ENCODE data around the gene ZFAND3. TPM values are rescaled to one million over a fixed set of nuclear protein-coding genes. Genes with fewer than 3 reads are reported as not detected.

ZFAND3 gene
- polyA plus RNA-seq, 1 experiment, result 15.5 TPM

DNA sequence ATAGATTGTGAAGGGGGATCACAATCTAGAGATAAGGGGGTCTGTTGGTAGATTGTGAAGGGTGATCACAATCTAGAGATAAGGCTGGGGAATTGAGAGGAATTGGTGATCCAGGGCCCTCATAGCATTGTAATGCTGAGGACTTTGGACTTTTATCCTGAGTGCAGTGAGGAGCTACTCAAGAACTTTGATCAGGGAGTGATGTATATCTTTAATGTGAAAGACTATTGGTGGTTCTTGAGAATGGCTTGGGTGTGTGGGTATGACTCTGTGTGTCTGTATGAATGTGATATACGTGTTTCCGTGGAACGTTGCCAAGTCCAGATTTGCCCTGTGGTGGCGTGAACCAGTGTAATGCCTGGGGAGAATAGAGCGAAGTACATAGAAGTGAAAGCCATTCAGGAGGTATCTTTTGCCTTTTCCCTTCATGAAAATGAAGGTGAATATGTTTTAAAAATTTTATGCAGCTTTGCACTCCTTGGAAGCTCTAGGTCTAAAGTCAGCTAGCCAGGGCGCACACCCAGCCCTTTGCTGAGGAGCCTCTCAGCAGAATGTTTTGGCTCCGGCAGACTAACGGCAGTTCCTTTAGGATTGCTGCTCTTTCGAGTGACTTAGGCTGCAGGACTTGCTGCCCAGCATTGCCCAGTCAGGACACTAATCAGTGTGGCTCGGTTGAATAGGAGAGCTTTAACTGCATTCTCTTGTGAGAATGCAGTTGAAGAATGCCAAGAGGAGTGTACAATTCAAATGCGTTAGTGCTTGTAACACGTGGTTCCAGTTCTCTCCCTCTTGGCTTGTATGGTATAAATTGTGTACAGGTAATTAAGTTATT, 3.5 kb downstream of the ZFAND3 start:
- TF ChIP-seq, protein P1, sequence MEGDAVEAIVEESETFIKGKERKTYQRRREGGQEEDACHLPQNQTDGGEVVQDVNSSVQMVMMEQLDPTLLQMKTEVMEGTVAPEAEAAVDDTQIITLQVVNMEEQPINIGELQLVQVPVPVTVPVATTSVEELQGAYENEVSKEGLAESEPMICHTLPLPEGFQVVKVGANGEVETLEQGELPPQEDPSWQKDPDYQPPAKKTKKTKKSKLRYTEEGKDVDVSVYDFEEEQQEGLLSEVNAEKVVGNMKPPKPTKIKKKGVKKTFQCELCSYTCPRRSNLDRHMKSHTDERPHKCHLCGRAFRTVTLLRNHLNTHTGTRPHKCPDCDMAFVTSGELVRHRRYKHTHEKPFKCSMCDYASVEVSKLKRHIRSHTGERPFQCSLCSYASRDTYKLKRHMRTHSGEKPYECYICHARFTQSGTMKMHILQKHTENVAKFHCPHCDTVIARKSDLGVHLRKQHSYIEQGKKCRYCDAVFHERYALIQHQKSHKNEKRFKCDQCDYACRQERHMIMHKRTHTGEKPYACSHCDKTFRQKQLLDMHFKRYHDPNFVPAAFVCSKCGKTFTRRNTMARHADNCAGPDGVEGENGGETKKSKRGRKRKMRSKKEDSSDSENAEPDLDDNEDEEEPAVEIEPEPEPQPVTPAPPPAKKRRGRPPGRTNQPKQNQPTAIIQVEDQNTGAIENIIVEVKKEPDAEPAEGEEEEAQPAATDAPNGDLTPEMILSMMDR (IDR thresholded peaks at IDR 0.05; ENCODE audit: low read depth, low read length), result no peak
- peak overlapping the region; percentile 33 for H3K4me3 ChIP-seq (ENCODE audit: low read depth, low read length)
- no peaks in the 10 kb centered on the region for H3K27me3 ChIP-seq (ENCODE audit: control insufficient read depth, insufficient read depth, low read length)
- H3K27ac ChIP-seq (ENCODE audit: low read depth, low read length), result no peak overlapping the region
- no peaks in the 10 kb centered on the region; the same call in 1 of the 2 replicates for H3K9me3 ChIP-seq (ENCODE audit: control insufficient read depth, insufficient read depth, low read length)
- no peak for DNase-seq (ENCODE audit: low read depth, low spot score)
- POLR2A ChIA-PET, result interaction anchor here (0.8 kb wide), 1 partner anchor 94 kb away, joined by 8 read pairs; no protein-coding TSS in a partner anchor
- CTCF ChIA-PET, result interaction anchor here (1.1 kb wide), 1 partner anchor 32 kb away, joined by 3 read pairs; no protein-coding TSS in a partner anchor

GRCh38 chr6:37824170-37824569, 4.6 kb downstream of the ZFAND3 start:
- Histone ChIP-seq H3K27me3 (ENCODE audit: control insufficient read depth, insufficient read depth, low read length) (no peaks in the 10 kb centered on the region), H3K27ac (ENCODE audit: low read depth, low read length) (no peak overlapping the region), H3K9me3 (ENCODE audit: control insufficient read depth, insufficient read depth, low read length) (no peaks in the 10 kb centered on the region; the same call in 1 of the 2 replicates), H3K4me3 (ENCODE audit: low read depth, low read length) (no peak overlapping the region)
- POLR2A ChIA-PET, result no interaction called here
- TF ChIP-seq, protein P1 (IDR thresholded peaks at IDR 0.05; ENCODE audit: low read depth, low read length), result no peak
- CTCF ChIA-PET, result interaction anchor here (0.9 to 1.1 kb wide), 4 partner anchors 18 to 35 kb away, joined by 3 to 4 read pairs (median 4); no protein-coding TSS in a partner anchor
- DNase-seq (ENCODE audit: low read depth, low spot score), result no peak

GRCh38 chr6:37826188-37826587, 6.7 kb downstream of the ZFAND3 start:
- no peak overlapping the region for H3K4me3 ChIP-seq (ENCODE audit: low read depth, low read length)
- TF ChIP-seq, protein P1 (IDR thresholded peaks at IDR 0.05; ENCODE audit: low read depth, low read length), result no peak
- no peak for DNase-seq (ENCODE audit: low read depth, low spot score)
- ChIA-PET POLR2A (no interaction called here), CTCF (interaction anchor here (1.5 to 1.8 kb wide), 2 partner anchors 668 to 745 kb away, joined by 3 to 6 read pairs; no protein-coding TSS in a partner anchor)
- H3K27ac ChIP-seq (ENCODE audit: low read depth, low read length), result no peak overlapping the region
- H3K9me3 ChIP-seq (ENCODE audit: control insufficient read depth, insufficient read depth, low read length), result no peaks in the 10 kb centered on the region
- no peaks in the 10 kb centered on the region for H3K27me3 ChIP-seq (ENCODE audit: control insufficient read depth, insufficient read depth, low read length)

DNA sequence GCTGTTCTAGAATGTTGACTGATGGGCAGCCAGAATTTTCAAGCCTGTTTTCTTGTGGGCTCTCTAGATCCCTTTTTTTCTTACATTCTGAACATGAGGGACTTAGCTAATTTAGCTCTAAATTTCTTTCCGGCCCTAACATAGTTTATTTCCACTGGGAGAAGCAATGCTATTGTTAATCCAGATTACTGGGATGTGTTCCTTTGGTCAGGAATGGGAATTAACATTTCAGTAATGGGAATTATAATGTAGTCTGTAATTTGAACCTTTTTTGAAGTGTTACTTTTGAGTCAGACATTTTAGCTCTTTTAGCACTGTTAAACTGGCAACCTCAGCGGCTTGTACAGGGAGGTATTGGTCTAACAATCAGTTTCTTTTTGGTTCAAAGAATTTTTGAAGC, 7.5 kb downstream of the ZFAND3 start:
- ChIA-PET CTCF (interaction anchor here (1.1 to 1.8 kb wide), 4 partner anchors 22 to 744 kb away, joined by 3 to 6 read pairs (median 4); no protein-coding TSS in a partner anchor), POLR2A (no interaction called here)
- no peak for DNase-seq (ENCODE audit: low read depth, low spot score)
- Histone ChIP-seq H3K4me3 (ENCODE audit: low read depth, low read length) (no peak overlapping the region), H3K27me3 (ENCODE audit: control insufficient read depth, insufficient read depth, low read length) (no peaks in the 10 kb centered on the region), H3K27ac (ENCODE audit: low read depth, low read length) (no peak overlapping the region), H3K9me3 (ENCODE audit: control insufficient read depth, insufficient read depth, low read length) (no peaks in the 10 kb centered on the region)
- TF ChIP-seq, protein P1 (IDR thresholded peaks at IDR 0.05; ENCODE audit: low read depth, low read length), result no peak

Data from AG04450 (cell line).